Spleen (tissue), 11 donors: ENCODE data around the gene DPT. TPM values are rescaled to one million over a fixed set of nuclear protein-coding genes. Genes with fewer than 3 reads are reported as not detected.

Experiments
- DNase-seq: peaks from one replicate; pipeline ENCODE4 v3.0.0-alpha.2; 2020
- H3K27ac ChIP-seq, 8 donors: fragments of 200-600 bp; sonication (generic) in 7 of 8; 1 replicate in 4 of 8; 2 replicates in 4 of 8; pipeline versions ENCODE4 v1.5.0 to v1.8.0; 2016 to 2021; ENCODE audit warnings: inconsistent platforms in 4 of 8, mild to moderate bottlenecking in 4 of 8, moderate library complexity in 1 of 8
- H3K27me3 ChIP-seq, 7 donors: fragments of 200-600 bp; sonication (generic) in 6 of 7; replicated peaks in 1 of 7; 1 replicate in 4 of 7; 2 replicates in 3 of 7; pipeline versions ENCODE4 v1.5.0 to v1.8.0; 2016 to 2021; ENCODE audit warnings: inconsistent platforms in 3 of 7, mild to moderate bottlenecking in 1 of 7
- H3K36me3 ChIP-seq, 6 donors: fragments of 200-600 bp; sonication (generic) in 5 of 6; 1 replicate in 4 of 6; 2 replicates in 2 of 6; pipeline versions ENCODE4 v1.5.0 to v1.8.0; 2016 to 2021; ENCODE audit warnings: inconsistent platforms in 2 of 6
- H3K4me1 ChIP-seq, 6 donors: fragments of 200-600 bp; sonication (generic) in 5 of 6; 1 replicate in 3 of 6; 2 replicates in 3 of 6; pipeline versions ENCODE4 v1.5.0 to v1.8.0; 2016 to 2021; ENCODE audit warnings: inconsistent platforms in 3 of 6
- H3K4me3 ChIP-seq, 8 donors: fragments of 200-600 bp; sonication (generic) in 7 of 8; 1 replicate in 4 of 8; 2 replicates in 4 of 8; pipeline versions ENCODE4 v1.5.0 to v1.8.0; 2016 to 2021; ENCODE audit warnings: inconsistent platforms in 4 of 8, mild to moderate bottlenecking in 4 of 8, moderate library complexity in 2 of 8
- H3K9me3 ChIP-seq, 8 donors: fragments of 200-600 bp; sonication (generic) in 7 of 8; 1 replicate in 4 of 8; 2 replicates in 4 of 8; pipeline versions ENCODE4 v1.5.0 to v1.8.0; 2016 to 2021; ENCODE audit warnings: inconsistent platforms in 4 of 8
- POLR2A ChIP-seq, 3 donors: fragments of 450-650 bp; IDR thresholded peaks; one replicate each; pipeline ENCODE4 v1.5.1; 2017; ENCODE audit warnings: antibody characterized with exemption in 3 of 3, mild to moderate bottlenecking in 1 of 3
- POLR2AphosphoS5 ChIP-seq, 3 donors: sonication (generic); formaldehyde crosslinking; IDR thresholded peaks; one replicate each; pipeline ENCODE4 v1.5.1; 2017; ENCODE audit warnings: antibody characterized with exemption in 3 of 3
- WGBS, 5 donors: extraction: QIAGEN DNeasy Blood & Tissue Kit in 3 of 5; methylation state at CpG; one replicate each; pipeline versions ENCODE4 v1.1.5 to v1.1.7; 2013 to 2018; 5-methylcytosine and 5-hydroxymethylcytosine counted together
- intact Hi-C: fragments of 100-400 bp; cut with DNase I; formaldehyde crosslinking; loops from one replicate; pipeline ENCODE4 v1.15.0; 2023; ENCODE audit warnings: low total_unique reads
- polyA plus RNA-seq, 3 donors: library from polyadenylated mRNA; stranded (reverse); fragments of 200-250 nt; gene quantifications; one replicate each; pipeline ENCODE4 v1.2.1, GENCODE V29; 2013
- total RNA-seq, 7 donors: library from RNA; depleted of rRNA in 3 of 7; stranded (reverse); fragments of >200 nt in 3 of 7; fragmentation: NEBNext Ultra II Directional in 4 of 7; extraction: Animal tissue kit (Norgen Biotek cat#: 25700) in 4 of 7; gene quantifications; one replicate each; pipeline versions ENCODE4 v1.1.0 to v1.2.1, GENCODE V29; 2016 to 2021
- TF ChIP-seq, protein P1 (sequence below), 11 experiments: fragments of 200-600 bp in 7 of 11; fragments of 450-650 bp in 4 of 11; sonication (generic) in 4 of 11; IDR thresholded peaks in 8 of 11; conservative IDR thresholded peaks in 3 of 11; 1 replicate in 7 of 11; 2 replicates in 4 of 11; pipeline versions ENCODE4 v1.4.0 to v1.8.0; 2016 to 2021; ENCODE audit warnings: antibody characterized with exemption in 11 of 11, inconsistent platforms in 4 of 11, mild to moderate bottlenecking in 1 of 11
- donor health status: healthy with polysubstance abuse.
- donor health status: DM: no; HTN: no; CAD: no; lungs with moderate emphysema.
- donor health status: DM: no; HTN: no; CAD: no.
- donor health status: Bipolar disorder and iron deficiency.
- donor health status: healthy.
- donor health status: DM: no; HTN: no; CAD: no.
- donor health status: DM: yes; HTN: yes; CAD: no.

Gene DPT
- total and polyA plus RNA-seq, 10 donors = 0.37 to 7.2 (median 0.93) TPM; not detected in 5

DNA sequence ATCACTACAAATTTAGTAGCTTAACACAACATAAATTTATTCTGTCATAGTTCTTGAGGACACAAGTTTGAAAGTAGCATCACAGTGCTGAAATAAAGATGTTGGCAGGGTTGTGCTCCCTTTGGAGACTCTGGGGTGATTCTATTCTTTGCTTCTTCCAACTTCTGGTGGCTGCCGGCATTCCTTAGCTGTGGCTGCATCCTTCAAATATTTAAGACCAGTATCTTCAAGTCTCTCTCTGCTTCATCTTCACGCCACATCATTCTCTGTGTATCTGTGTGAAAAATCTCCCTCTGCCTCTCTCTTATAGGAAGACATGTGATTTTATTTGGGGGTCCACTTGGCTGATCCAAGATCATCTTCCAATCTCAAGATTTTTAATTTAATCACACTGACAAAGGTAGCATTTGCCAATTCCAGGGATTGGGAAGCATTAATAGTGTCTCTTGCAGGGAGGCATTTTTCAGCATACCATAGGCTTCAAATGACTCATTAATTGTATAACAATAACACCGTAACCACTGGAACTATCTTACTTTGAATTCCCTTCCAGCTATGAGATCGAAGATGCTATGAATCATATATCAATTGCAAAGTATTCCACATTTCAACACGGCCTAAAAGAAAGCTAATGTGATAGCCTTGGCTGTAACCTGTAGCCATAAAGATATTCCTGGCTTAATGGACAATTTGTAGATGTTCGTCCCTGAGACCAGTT is 74.6 kb downstream of the DPT start:
- no peak for DNase-seq
- no peaks in the 10 kb centered on the region for H3K36me3 ChIP-seq
- intact Hi-C loops = no loop called here
- H3K27me3 ChIP-seq = peaks cover 0 to 3% (median 0%) of the 10 kb centered on the region in 7 donors
- 87 to 92% (median 89%) methylated on average over 6 of the region's 6 CpGs for WGBS, 5 donors
- H3K4me1 ChIP-seq = no peaks in the 10 kb centered on the region
- H3K4me3 ChIP-seq = no peak overlapping the region
- H3K27ac ChIP-seq = no peak overlapping the region
- TF ChIP-seq, protein P1, sequence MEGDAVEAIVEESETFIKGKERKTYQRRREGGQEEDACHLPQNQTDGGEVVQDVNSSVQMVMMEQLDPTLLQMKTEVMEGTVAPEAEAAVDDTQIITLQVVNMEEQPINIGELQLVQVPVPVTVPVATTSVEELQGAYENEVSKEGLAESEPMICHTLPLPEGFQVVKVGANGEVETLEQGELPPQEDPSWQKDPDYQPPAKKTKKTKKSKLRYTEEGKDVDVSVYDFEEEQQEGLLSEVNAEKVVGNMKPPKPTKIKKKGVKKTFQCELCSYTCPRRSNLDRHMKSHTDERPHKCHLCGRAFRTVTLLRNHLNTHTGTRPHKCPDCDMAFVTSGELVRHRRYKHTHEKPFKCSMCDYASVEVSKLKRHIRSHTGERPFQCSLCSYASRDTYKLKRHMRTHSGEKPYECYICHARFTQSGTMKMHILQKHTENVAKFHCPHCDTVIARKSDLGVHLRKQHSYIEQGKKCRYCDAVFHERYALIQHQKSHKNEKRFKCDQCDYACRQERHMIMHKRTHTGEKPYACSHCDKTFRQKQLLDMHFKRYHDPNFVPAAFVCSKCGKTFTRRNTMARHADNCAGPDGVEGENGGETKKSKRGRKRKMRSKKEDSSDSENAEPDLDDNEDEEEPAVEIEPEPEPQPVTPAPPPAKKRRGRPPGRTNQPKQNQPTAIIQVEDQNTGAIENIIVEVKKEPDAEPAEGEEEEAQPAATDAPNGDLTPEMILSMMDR (IDR thresholded peaks at IDR 0.05 in 8 of 11, conservative IDR thresholded peaks at IDR 0.05 in 3 of 11) = no peak
- TF ChIP-seq POLR2AphosphoS5 (IDR thresholded peaks at IDR 0.05) (no peak), POLR2A (IDR thresholded peaks at IDR 0.05) (no peak)
- no peaks in the 10 kb centered on the region for H3K9me3 ChIP-seq

DNA sequence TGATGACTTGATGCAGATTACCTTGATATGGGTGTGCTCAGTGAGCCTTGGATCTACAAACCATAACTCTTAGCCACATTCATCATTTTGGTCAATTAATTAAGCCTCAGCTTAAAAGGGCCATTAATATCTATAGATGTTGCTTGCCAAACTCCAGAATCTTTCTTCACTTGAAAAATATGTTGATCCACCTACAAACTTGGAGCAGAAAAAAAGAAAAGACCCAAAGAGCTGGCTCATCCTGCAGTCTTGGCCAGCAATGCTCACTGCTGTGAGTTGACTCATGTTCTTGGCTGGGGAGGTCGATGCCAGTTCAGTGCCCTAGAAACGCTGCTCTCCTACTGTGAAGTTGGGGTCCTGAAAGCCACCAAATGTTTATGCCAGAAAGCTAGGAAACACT is 75.4 kb downstream of the DPT start:
- no peaks in the 10 kb centered on the region for H3K9me3 ChIP-seq
- H3K27me3 ChIP-seq = peaks cover 0 to 3% (median 0%) of the 10 kb centered on the region in 7 donors
- H3K4me3 ChIP-seq = no peak overlapping the region
- H3K27ac ChIP-seq = no peak overlapping the region
- no peaks in the 10 kb centered on the region for H3K36me3 ChIP-seq
- TF ChIP-seq POLR2AphosphoS5 (IDR thresholded peaks at IDR 0.05) = no peak
- no peak for TF ChIP-seq POLR2A (IDR thresholded peaks at IDR 0.05)
- TF ChIP-seq, protein P1 (IDR thresholded peaks at IDR 0.05 in 8 of 11, conservative IDR thresholded peaks at IDR 0.05 in 3 of 11) = no peak
- H3K4me1 ChIP-seq = no peaks in the 10 kb centered on the region
- no peak for DNase-seq
- 80 to 90% (median 86%) methylated on average over 2 of the region's 2 CpGs for WGBS, 5 donors
- intact Hi-C loops = no loop called here

DNA sequence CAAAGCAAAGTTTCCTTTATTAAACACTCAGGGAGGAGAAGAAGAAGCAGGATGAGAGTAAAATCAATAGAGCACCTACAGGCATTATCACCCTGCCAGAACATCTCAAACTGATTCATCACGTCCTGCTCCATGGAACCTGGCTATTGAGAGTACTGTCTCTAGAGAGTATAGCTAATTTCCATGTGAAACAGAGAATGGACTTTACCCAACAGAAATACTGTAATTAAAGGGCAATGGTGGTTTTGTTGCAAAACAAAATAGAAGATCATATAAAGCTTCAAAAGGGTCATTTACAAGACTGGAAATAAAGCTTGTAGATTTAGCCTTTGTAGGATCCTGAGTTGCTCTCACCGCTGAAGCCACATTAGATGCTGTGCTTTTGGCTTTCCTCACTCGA is 83.3 kb downstream of the DPT start:
- no peaks in the 10 kb centered on the region for H3K9me3 ChIP-seq
- 70 to 90% (median 88%) methylated on average over 3 of the region's 3 CpGs for WGBS, 5 donors
- TF ChIP-seq POLR2AphosphoS5 (IDR thresholded peaks at IDR 0.05) (no peak), POLR2A (IDR thresholded peaks at IDR 0.05) (no peak)
- TF ChIP-seq, protein P1 (IDR thresholded peaks at IDR 0.05 in 8 of 11, conservative IDR thresholded peaks at IDR 0.05 in 3 of 11) = no peak
- no peak overlapping the region for H3K27ac ChIP-seq
- no peak for DNase-seq
- no peak overlapping the region for H3K4me3 ChIP-seq
- H3K36me3 ChIP-seq = no peaks in the 10 kb centered on the region
- no peaks in the 10 kb centered on the region for H3K4me1 ChIP-seq
- intact Hi-C loops = no loop called here
- H3K27me3 ChIP-seq = no peaks in the 10 kb centered on the region

Other genes starting within 250 kb of the DPT start
- 10 to 100 TPM in 4 of 7 donors, 1 to 10 TPM in 3; 3.0 to 17.2 (median 10.0) TPM for gene XCL2, start 185.2 kb downstream of the DPT start, total RNA-seq
- gene XCL2, start 185.2 kb downstream of the DPT start, polyA plus RNA-seq = 1 to 10 TPM; 2.9 to 5.1 (median 3.7) TPM
- gene XCL1, start 152.6 kb downstream of the DPT start, total RNA-seq = 1 to 10 TPM in 4 of 7 donors, under 1 TPM in 3; 0.51 to 3.6 (median 3.1) TPM
- 1 to 10 TPM in 2 of 3 donors, under 1 TPM in 1; 0.64 to 1.6 (median 1.2) TPM for gene XCL1, start 152.6 kb downstream of the DPT start, polyA plus RNA-seq